HT-29 (cell line): Measurements from ENCODE around the gene NDUFA11. TPM values are rescaled to one million over a fixed set of nuclear protein-coding genes. Genes with fewer than 3 reads are reported as not detected.

Source experiments
- DNase-seq: peaks from one replicate; pipeline ENCODE4 v3.0.0-alpha.2; 2015; ENCODE audit warnings: low spot score
- total RNA-seq: library from RNA; depleted of rRNA; stranded (reverse); fragments of >200 nt; shearing (Covaris generic); gene quantifications from 2 replicates; pipeline ENCODE4 v1.2.3, GENCODE V29; 2014

NDUFA11 gene
- total RNA-seq, 1 experiment from 2014 or later: 313 TPM

GRCh38 chr19:5932609-5933262, 29.1 kb upstream of the NDUFA11 start:
- DNase-seq: no peak

DNA sequence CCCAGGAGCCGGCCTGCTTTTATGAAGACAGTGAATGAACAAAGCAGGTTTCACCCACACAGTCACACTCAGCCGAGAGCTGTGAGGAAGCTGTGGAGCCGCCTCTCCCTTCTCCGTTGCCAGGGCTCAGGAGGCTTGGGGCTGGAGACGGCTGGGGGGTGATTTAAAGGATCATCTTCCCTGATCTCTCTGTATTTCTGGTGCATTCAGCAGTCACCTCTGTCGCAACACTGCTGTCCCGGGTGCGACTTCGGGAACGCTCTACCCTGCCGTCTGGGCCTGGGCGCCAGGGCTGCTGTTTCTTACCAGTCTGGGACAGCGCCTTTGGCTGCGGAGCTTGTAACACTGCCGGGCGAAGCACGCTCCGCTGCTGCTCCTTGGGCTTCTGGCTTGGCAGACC, 28.6 kb upstream of the NDUFA11 start:
- no peak for DNase-seq

GRCh38 chr19:5931251-5931650, 27.7 kb upstream of the NDUFA11 start:
- DNase-seq: no peak

GRCh38 chr19:5929625-5930024, 26.0 kb upstream of the NDUFA11 start:
- no peak for DNase-seq

GRCh38 chr19:5929179-5929578, 25.6 kb upstream of the NDUFA11 start:
- DNase-seq: no peak

DNA sequence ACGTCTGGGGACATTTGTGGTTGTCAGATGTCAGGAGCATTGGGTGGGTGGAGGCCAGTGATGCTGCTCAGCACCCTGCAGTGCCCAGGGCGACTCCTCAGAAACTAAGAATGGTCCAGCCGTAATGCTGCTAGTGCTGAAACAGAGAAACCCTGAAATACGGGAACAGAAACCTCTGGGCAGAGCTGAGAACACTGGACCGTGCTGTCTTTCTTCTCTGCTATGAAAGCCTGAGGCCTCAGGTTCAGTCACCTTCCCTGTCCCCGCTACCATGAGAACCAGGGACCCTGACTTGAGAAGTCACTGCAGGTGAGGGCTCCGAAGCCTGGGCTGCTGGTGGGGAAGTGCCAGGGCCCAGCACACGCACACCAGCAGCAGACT, 23.8 kb upstream of the NDUFA11 start:
- DNase-seq: no peak

DNA sequence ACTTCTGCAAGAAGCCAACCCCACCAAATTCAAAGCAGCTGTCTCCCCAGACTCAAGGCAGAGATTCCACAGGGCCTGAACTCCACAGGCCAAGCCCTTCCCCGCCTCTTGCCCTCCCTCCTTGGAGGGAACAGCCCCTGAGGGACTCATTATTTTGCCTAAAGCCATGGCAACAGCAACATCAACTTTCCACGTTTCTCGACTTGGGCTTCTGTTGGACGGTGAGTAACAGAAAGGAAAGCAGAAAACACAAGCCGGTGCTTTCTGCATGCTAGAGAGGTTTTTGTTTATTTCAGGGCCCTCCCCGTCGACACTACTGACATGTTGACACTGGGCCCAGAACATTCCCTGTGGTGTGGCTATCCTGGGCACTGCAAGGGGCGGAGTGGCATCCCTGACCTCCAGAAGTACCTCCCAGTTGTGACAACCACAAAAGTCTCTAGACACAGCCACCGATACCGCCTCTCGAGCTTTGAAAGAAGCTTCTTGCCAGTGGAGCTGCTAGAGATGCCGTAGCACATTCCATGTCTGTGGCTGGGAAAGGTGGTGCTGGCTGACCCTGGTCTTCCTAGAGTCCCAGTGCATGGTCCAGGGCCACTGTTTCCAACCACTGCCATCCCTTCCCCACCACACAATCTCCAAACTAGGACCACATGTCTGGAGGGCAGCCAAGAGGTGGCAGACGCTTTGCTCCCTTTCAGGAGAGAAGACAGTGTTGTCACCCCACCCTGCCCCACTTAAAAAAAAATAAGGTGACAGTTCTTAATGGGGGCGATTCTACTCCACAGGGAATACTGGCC, 23.3 kb upstream of the NDUFA11 start:
- DNase-seq: no peak

- no peak for DNase-seq
These were observed 22.3 kb upstream of the NDUFA11 start for GRCh38 chr19:5925830-5926427.

DNA sequence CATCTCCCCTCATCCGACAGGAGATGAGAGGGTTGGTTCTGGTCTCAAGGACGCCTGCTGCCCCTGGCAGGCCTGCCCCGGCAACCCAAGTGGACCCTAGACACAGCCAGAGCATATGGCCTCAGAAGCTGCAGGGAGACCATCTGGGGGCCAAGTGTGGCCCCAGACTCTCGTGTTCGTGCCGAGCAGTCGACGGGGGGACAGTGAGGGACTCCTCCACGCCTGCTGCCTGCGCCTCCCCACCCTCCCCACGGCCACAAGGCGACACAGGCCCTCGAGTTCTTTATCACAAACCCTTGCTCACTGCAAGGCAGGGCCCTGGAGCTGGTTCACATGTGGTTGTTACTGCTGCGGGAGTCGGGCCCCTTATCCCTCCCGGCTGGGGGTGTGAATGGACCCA, 19.8 kb upstream of the NDUFA11 start:
- DNase-seq: no peak

GRCh38 chr19:5922161-5922545, 18.6 kb upstream of the NDUFA11 start:
- no peak for DNase-seq

DNA sequence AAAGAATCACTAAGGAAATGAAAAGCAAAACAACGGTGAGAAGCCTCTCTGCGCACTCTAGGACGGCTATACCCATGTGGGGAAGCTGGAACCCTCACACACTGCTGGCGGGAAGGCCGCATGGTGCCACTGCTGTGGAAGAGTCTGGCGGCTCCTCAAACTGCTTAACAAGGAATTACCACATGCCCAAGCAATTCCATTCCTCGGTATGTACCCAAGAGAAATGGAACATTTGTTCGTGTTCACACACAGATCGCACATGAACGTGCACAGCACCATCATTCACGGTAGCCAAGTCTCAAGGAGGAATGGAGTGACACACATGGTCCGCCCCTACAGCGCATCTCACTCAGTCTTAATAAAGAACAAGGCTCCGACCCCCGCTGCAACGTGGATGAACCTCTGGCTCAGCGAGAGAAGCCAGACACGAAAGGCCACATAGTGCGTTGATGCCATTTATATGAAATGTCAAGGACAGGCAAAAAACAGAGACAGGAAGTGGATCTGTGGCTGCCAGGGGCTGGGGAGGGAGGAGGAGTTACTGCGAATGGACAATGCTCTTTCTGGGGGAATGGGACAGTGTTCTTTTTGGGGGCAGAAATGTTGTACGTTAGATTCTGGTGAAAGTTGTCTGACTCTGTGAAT, 18.0 kb upstream of the NDUFA11 start:
- DNase-seq: no peak

- DNase-seq: no peak
These were observed 15.0 kb upstream of the NDUFA11 start for GRCh38 chr19:5918463-5919079.

- DNase-seq: no peak
These were observed 14.0 kb upstream of the NDUFA11 start for GRCh38 chr19:5917431-5918107.

- no peak for DNase-seq
These were observed 12.7 kb upstream of the NDUFA11 start for GRCh38 chr19:5916181-5916708.

DNA sequence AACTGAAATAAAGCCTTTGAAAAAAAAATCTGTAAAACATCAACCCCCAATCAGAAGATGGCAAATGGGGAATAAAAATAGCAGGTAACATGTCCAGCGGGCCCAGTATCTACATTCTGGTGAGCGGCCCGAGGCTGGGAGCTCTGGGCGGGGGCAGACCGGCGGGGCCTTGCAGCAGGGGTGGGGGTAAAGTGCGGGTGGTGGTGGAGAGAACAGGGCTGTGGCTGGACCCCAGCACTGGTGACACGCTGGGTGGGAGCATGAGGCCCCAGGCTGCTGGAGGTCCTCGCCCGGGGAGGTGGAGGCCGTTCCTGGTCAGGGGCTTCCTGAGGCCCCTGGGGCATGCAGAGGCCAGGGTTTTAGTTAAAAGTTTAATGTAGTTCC, 12.2 kb upstream of the NDUFA11 start:
- no peak for DNase-seq

DNA sequence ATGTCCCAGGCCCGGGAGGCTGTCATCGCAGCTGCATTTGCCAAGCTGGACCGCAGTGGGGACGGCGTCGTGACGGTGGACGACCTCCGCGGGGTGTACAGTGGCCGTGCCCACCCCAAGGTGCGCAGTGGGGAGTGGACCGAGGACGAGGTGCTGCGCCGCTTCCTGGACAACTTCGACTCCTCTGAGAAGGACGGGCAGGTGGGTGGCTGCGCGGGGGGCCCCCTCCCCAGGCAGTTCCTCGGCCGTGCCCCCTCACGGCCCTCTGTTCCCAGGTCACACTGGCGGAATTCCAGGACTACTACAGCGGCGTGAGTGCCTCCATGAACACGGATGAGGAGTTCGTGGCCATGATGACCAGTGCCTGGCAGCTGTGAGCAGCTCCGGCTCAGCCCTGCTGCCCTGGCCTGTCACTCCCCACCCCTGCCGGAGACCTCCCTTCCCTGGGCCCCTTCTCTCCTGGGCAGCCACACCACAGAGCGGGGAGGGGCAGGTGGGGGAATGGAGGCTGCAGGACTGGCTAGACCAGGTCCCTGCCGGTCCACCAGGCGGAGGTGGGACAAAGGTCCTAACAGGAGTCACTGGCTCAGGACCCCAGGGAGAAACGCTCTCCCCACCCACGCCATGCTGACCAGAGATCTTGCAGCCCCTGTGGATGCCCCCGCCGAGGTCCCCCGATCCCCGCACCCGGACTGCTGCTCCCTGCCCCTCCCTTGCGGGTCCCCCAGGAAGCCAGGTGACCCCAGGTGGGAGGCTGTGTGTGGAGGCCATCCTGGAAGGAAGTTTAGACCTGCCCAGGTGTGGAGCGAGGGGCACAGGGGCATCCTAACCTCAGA, 11.6 kb upstream of the NDUFA11 start:
- peak; percentile 65 for DNase-seq

DNA sequence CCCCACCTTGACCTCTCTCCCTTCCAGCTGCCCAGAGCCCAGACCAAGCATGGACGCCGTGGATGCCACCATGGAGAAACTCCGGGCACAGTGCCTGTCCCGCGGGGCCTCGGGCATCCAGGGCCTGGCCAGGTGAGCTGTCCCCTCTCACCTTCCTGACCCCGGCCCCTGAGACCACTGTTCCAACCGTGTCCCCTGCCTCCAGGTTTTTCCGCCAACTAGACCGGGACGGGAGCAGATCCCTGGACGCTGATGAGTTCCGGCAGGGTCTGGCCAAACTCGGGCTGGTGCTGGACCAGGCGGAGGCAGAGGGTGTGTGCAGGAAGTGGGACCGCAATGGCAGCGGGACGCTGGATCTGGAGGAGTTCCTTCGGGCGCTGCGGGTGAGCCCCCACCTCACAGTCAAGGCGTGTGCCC, 10.8 kb upstream of the NDUFA11 start:
- no peak for DNase-seq

DNA sequence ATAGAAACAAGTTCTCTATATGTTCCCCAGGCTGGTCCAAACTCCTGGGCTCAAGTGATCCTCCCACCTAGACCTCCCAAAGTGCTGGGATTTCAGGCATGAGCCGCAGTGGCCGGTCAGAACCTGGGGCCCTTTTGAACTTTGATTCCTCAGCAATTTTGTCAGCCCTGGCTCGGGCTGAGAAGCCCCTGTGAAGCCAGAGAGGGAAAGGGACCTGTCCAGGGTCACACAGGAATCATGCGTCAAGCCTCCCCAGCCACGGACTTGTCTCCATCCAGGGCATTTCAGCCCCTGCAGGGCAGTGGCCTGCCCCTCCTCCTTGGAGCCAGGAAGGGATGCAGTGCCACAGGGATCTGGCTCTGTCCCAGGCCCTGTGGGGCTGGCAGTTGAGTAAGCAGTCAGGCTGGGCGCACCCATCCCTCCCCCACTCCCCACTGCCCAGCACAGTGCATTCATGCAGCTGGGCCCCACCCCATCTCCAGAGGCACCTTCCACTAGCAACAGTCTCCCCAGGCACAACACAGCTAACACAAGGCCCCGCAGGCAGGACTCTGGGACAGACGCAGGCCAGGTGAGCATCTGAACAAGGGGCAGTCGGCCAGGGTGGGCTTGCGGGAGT, 10.3 kb upstream of the NDUFA11 start, which contains the start of gene CAPS:
TSS of gene CAPS (plus strand) at position 516 of the 619 bp plus-strand sequence. CDS start 153 bp downstream, outside the sequence.
- DNase-seq: peak; percentile 52

DNA sequence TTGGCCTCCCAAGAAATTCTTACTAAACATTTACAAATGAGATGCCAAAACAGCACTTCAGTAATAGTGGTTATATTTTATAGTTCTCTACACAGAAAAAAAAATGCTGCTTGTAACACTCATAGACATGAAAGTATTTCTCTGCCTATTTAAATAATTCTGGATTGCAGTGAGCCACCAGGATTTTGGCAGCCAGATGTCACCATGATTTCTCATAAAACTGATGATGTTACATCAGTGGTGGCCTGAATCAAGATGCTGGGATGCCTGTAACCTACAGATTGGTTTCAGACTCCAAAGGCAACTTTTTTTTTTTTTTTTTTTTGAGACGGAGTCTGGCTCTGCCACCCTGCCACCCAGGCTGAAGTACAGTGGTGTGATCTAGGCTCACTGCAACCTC, 7.8 kb upstream of the NDUFA11 start:
- no peak for DNase-seq

DNA sequence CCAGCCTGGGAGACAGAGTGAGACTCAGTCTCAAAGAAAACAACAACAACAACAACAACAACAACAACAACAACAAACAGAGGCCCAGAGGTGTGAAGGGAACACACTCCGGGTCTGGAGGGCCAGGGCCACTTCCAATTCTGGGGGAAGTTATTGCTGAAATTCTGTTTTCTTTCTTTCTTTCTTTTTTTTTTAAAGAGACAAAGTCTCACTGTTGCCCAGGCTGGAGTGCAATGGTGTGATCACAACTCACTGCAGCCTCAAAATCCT, 7.0 kb upstream of the NDUFA11 start:
- DNase-seq: no peak
